Thyroid gland (tissue), 4 donors: ENCODE results near the gene TRIM26. TPM values are rescaled to one million over a fixed set of nuclear protein-coding genes. Genes with fewer than 3 reads are reported as not detected.
A peak's percentile ranks its signal among the peaks of the same experiment; 100 is the strongest.

ENCODE experiments used
- DNase-seq, 2 donors: peaks; one replicate each; pipeline ENCODE4 v3.0.0-alpha.2; 2019
- H3K27ac ChIP-seq, 3 donors: fragments of 200-600 bp; sonication (generic); 1 replicate in 2 of 3; 2 replicates in 1 of 3; pipeline ENCODE4 v1.5.1; 2016 to 2019; ENCODE audit warnings: mild to moderate bottlenecking in 1 of 3, moderate library complexity in 1 of 3
- H3K27me3 ChIP-seq: fragments of 200-600 bp; sonication (generic); one replicate; pipeline ENCODE4 v1.5.1; 2019
- H3K36me3 ChIP-seq, 2 donors: fragments of 200-600 bp; sonication (generic); one replicate each; pipeline ENCODE4 v1.5.1; 2016 to 2019
- H3K4me1 ChIP-seq, 2 donors: fragments of 200-600 bp; sonication (generic); one replicate each; pipeline ENCODE4 v1.5.1; 2017 to 2019
- H3K4me3 ChIP-seq, 3 donors: fragments of 200-600 bp; sonication (generic); replicated peaks in 1 of 3; 1 replicate in 2 of 3; 2 replicates in 1 of 3; pipeline ENCODE4 v1.5.1; 2016; ENCODE audit warnings: mild to moderate bottlenecking in 1 of 3
- H3K9me3 ChIP-seq: fragments of 200-600 bp; sonication (generic); one replicate; pipeline ENCODE4 v1.5.1; 2017
- POLR2A ChIP-seq, 2 donors: fragments of 450-650 bp; IDR thresholded peaks; one replicate each; pipeline ENCODE4 v1.6.1; 2017; ENCODE audit warnings: antibody characterized with exemption in 2 of 2, mild to moderate bottlenecking in 2 of 2, moderate library complexity in 1 of 2
- WGBS, 2 donors: methylation state at CpG; one replicate each; pipeline ENCODE4 v1.1.5; 2017; 5-methylcytosine and 5-hydroxymethylcytosine counted together
- intact Hi-C: fragments of 100-400 bp; cut with DNase I; formaldehyde crosslinking; loops from one replicate; pipeline ENCODE4 v1.15.1; 2023
- total RNA-seq, 4 donors: library from RNA; depleted of rRNA; stranded (reverse); fragments of >200 nt; gene quantifications; one replicate each; pipeline ENCODE4 v1.2.3, GENCODE V29; 2016
- TF ChIP-seq, protein P1 (sequence below), 6 experiments: fragments of 200-600 bp in 3 of 6; fragments of 450-650 bp in 3 of 6; sonication (generic) in 3 of 6; IDR thresholded peaks; one replicate each; pipeline ENCODE4 v1.5.1; 2016 to 2019; ENCODE audit warnings: antibody characterized with exemption in 6 of 6, mild to moderate bottlenecking in 2 of 6, inconsistent platforms in 1 of 6, moderate library complexity in 1 of 6

Gene TRIM26
- total RNA-seq, 4 donors from 2014 or later, result 52.9 to 72.2 (median 62.4) TPM

- no peak overlapping the region for H3K4me3 ChIP-seq
- 60 to 69% methylated on average over 4 of the region's 4 CpGs for WGBS, 2 donors
These were observed 5.4 kb downstream of the TRIM26 start for GRCh38 chr6:30207619-30208295.

GRCh38 chr6:30206799-30207618 lies 6.2 kb downstream of the TRIM26 start:
- intact Hi-C loops, result no loop called here
- WGBS, 2 donors, result 24 to 26% methylated on average over 11 of the region's 11 CpGs
- H3K9me3 ChIP-seq, result no peaks in the 10 kb centered on the region
- TF ChIP-seq, protein P1, sequence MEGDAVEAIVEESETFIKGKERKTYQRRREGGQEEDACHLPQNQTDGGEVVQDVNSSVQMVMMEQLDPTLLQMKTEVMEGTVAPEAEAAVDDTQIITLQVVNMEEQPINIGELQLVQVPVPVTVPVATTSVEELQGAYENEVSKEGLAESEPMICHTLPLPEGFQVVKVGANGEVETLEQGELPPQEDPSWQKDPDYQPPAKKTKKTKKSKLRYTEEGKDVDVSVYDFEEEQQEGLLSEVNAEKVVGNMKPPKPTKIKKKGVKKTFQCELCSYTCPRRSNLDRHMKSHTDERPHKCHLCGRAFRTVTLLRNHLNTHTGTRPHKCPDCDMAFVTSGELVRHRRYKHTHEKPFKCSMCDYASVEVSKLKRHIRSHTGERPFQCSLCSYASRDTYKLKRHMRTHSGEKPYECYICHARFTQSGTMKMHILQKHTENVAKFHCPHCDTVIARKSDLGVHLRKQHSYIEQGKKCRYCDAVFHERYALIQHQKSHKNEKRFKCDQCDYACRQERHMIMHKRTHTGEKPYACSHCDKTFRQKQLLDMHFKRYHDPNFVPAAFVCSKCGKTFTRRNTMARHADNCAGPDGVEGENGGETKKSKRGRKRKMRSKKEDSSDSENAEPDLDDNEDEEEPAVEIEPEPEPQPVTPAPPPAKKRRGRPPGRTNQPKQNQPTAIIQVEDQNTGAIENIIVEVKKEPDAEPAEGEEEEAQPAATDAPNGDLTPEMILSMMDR (IDR thresholded peaks at IDR 0.05), result no peak
- TF ChIP-seq POLR2A (IDR thresholded peaks at IDR 0.05), result no peak
- H3K4me3 ChIP-seq, result no peak overlapping the region
- H3K27ac ChIP-seq, result peak overlapping the region; percentile 61 to 86 (median 73)
- no peaks in the 10 kb centered on the region for H3K27me3 ChIP-seq
- H3K4me1 ChIP-seq, result peaks cover 45 to 55% of the 10 kb centered on the region in 2 donors
- no peaks in the 10 kb centered on the region for H3K36me3 ChIP-seq
- peak; percentile 73 to 75 for DNase-seq

More at GRCh38 chr6:30207619-30208295, 5.4 kb downstream of the TRIM26 start:
- no peaks in the 10 kb centered on the region for H3K36me3 ChIP-seq
- no peak for TF ChIP-seq POLR2A (IDR thresholded peaks at IDR 0.05)
- TF ChIP-seq, protein P1 (IDR thresholded peaks at IDR 0.05), result no peak
- intact Hi-C loops, result no loop called here
- no peaks in the 10 kb centered on the region for H3K27me3 ChIP-seq
- no peaks in the 10 kb centered on the region for H3K9me3 ChIP-seq
- H3K4me1 ChIP-seq, result peaks cover 48 to 54% of the 10 kb centered on the region in 2 donors
- DNase-seq, result no peak
- H3K27ac ChIP-seq, result peak overlapping the region; percentile 61 to 86 (median 73)

GRCh38 chr6:30206152-30206551 lies 7.1 kb downstream of the TRIM26 start:
- Histone ChIP-seq H3K9me3 (no peaks in the 10 kb centered on the region), H3K27me3 (no peaks in the 10 kb centered on the region), H3K4me3 (no peak overlapping the region), H3K36me3 (no peaks in the 10 kb centered on the region), H3K4me1 (peaks cover 42 to 55% of the 10 kb centered on the region in 2 donors), H3K27ac (peak overlapping the region in 1 of 3 donors; percentile 73)
- WGBS, 2 donors, result 69 to 70% methylated on average over 7 of the region's 7 CpGs
- no peak for TF ChIP-seq POLR2A (IDR thresholded peaks at IDR 0.05)
- TF ChIP-seq, protein P1 (IDR thresholded peaks at IDR 0.05), result no peak
- DNase-seq, result no peak
- intact Hi-C loops, result no loop called here

DNA sequence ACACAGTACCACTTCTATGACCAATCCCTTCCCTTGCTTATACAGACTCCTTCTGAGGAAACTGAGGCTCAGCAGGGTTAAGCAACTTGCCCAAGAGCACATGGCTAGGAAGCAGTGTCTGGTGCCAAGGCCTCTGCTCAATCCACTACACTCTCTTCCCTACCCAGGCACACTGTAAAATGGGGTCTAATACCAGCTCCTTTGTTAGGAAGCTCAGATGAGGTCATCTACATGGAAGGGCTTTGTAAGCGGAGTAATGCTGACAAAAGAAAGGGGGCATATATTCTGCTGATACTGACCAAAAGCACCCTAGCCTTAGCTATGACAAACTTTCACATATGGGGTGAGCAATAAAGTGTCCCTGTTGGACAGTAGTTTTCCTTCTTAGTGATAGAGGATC lies 9.1 kb downstream of the TRIM26 start:
- TF ChIP-seq, protein P1 (IDR thresholded peaks at IDR 0.05), result no peak
- no peak for TF ChIP-seq POLR2A (IDR thresholded peaks at IDR 0.05)
- H3K27me3 ChIP-seq, result no peaks in the 10 kb centered on the region
- DNase-seq, result no peak
- H3K36me3 ChIP-seq, result peaks cover 4 to 6% of the 10 kb centered on the region in 2 donors
- 100% methylated on average over 1 of the region's 1 CpG for WGBS, 2 donors
- peaks cover 30 to 43% of the 10 kb centered on the region in 2 donors for H3K4me1 ChIP-seq
- intact Hi-C loops, result no loop called here
- H3K4me3 ChIP-seq, result no peak overlapping the region
- no peaks in the 10 kb centered on the region for H3K9me3 ChIP-seq
- no peak overlapping the region for H3K27ac ChIP-seq

- Histone ChIP-seq H3K9me3 (no peaks in the 10 kb centered on the region), H3K4me1 (peaks cover 18 to 27% of the 10 kb centered on the region in 2 donors), H3K27me3 (no peaks in the 10 kb centered on the region), H3K36me3 (peaks cover 19 to 20% of the 10 kb centered on the region in 2 donors), H3K27ac (no peak overlapping the region), H3K4me3 (no peak overlapping the region)
- no peak for DNase-seq
- no peak for TF ChIP-seq POLR2A (IDR thresholded peaks at IDR 0.05)
- TF ChIP-seq, protein P1 (IDR thresholded peaks at IDR 0.05), result no peak
- intact Hi-C loops, result no loop called here
- 93 to 97% methylated on average over 4 of the region's 4 CpGs for WGBS, 2 donors
These were observed 10.8 kb downstream of the TRIM26 start for GRCh38 chr6:30202366-30202765.
